Effector memory CD4-positive, alpha-beta T cell (primary cell): Measurements from ENCODE around the gene MRPS16.

Source experiments
- DNase-seq, 3 donors: peaks; one replicate each; pipeline ENCODE4 v3.0.0-alpha.2; 2020
- H3K27ac ChIP-seq: 2 replicates; pipeline ENCODE4 v1.7.0; 2013; ENCODE audit warnings: mild to moderate bottlenecking, low read length, moderate library complexity; ENCODE audit not compliant: insufficient read depth, poor library complexity, severe bottlenecking
- H3K27me3 ChIP-seq: replicated peaks from 2 replicates; pipeline ENCODE4 v1.7.0; 2013; ENCODE audit warnings: mild to moderate bottlenecking, low read length; ENCODE audit not compliant: insufficient read depth, control insufficient read depth, poor library complexity, severe bottlenecking
- H3K36me3 ChIP-seq: 2 replicates; pipeline ENCODE4 v1.7.0; 2013; ENCODE audit warnings: mild to moderate bottlenecking, low read length, moderate library complexity; ENCODE audit not compliant: control insufficient read depth, insufficient read depth
- H3K4me1 ChIP-seq: 2 replicates; pipeline ENCODE4 v1.7.0; 2013; ENCODE audit warnings: low read length, mild to moderate bottlenecking; ENCODE audit not compliant: control insufficient read depth, insufficient read depth, poor library complexity, severe bottlenecking
- H3K4me3 ChIP-seq: 2 replicates; pipeline ENCODE4 v1.7.0; 2013; ENCODE audit warnings: low read length, low read depth, mild to moderate bottlenecking; ENCODE audit not compliant: insufficient read depth, poor library complexity, severe bottlenecking
- H3K9me3 ChIP-seq: 2 replicates; pipeline ENCODE4 v1.7.0; 2013; ENCODE audit warnings: mild to moderate bottlenecking, low read length, moderate library complexity; ENCODE audit not compliant: control insufficient read depth

The MRPS16 gene

GRCh38 chr10:73220989-73221388, 31.5 kb downstream of the MRPS16 start:
- H3K27ac ChIP-seq = no peak overlapping the region
- no peaks in the 10 kb centered on the region for H3K27me3 ChIP-seq
- H3K9me3 ChIP-seq = no peaks in the 10 kb centered on the region
- DNase-seq = no peak
- H3K36me3 ChIP-seq = peaks cover 15% of the 10 kb centered on the region
- H3K4me1 ChIP-seq = no peaks in the 10 kb centered on the region
- H3K4me3 ChIP-seq = no peak overlapping the region

GRCh38 chr10:73219384-73219783, 33.1 kb downstream of the MRPS16 start:
- H3K27ac ChIP-seq = no peak overlapping the region
- H3K27me3 ChIP-seq = no peaks in the 10 kb centered on the region
- no peaks in the 10 kb centered on the region for H3K4me1 ChIP-seq
- DNase-seq = no peak
- H3K36me3 ChIP-seq = peaks cover 15% of the 10 kb centered on the region
- H3K9me3 ChIP-seq = no peaks in the 10 kb centered on the region
- H3K4me3 ChIP-seq = no peak overlapping the region

- no peaks in the 10 kb centered on the region for H3K27me3 ChIP-seq
- no peak overlapping the region for H3K27ac ChIP-seq
- H3K4me3 ChIP-seq = no peak overlapping the region
- peaks cover 15% of the 10 kb centered on the region for H3K36me3 ChIP-seq
- DNase-seq = no peak
- H3K4me1 ChIP-seq = no peaks in the 10 kb centered on the region
- H3K9me3 ChIP-seq = no peaks in the 10 kb centered on the region
Measured at GRCh38 chr10:73218431-73219191, 33.8 kb downstream of the MRPS16 start.

GRCh38 chr10:73217628-73218027, 34.8 kb downstream of the MRPS16 start:
- Histone ChIP-seq H3K36me3 (peaks cover 15% of the 10 kb centered on the region), H3K9me3 (no peaks in the 10 kb centered on the region), H3K27ac (no peak overlapping the region), H3K4me1 (no peaks in the 10 kb centered on the region), H3K27me3 (no peaks in the 10 kb centered on the region), H3K4me3 (no peak overlapping the region)
- DNase-seq = no peak

GRCh38 chr10:73215749-73216148, 36.7 kb downstream of the MRPS16 start:
- no peaks in the 10 kb centered on the region for H3K4me1 ChIP-seq
- H3K36me3 ChIP-seq = peaks cover 15% of the 10 kb centered on the region
- no peaks in the 10 kb centered on the region for H3K9me3 ChIP-seq
- no peak overlapping the region for H3K4me3 ChIP-seq
- no peak for DNase-seq
- no peak overlapping the region for H3K27ac ChIP-seq
- H3K27me3 ChIP-seq = no peaks in the 10 kb centered on the region

- H3K4me1 ChIP-seq = no peaks in the 10 kb centered on the region
- no peaks in the 10 kb centered on the region for H3K9me3 ChIP-seq
- peaks cover 2% of the 10 kb centered on the region for H3K36me3 ChIP-seq
- no peak overlapping the region for H3K4me3 ChIP-seq
- no peak overlapping the region for H3K27ac ChIP-seq
- no peak for DNase-seq
- no peaks in the 10 kb centered on the region for H3K27me3 ChIP-seq
Measured at GRCh38 chr10:73211106-73211811, 41.2 kb downstream of the MRPS16 start.

GRCh38 chr10:73210395-73211105, 41.9 kb downstream of the MRPS16 start:
- H3K4me1 ChIP-seq = no peaks in the 10 kb centered on the region
- no peak for DNase-seq
- H3K4me3 ChIP-seq = no peak overlapping the region
- no peaks in the 10 kb centered on the region for H3K9me3 ChIP-seq
- no peaks in the 10 kb centered on the region for H3K27me3 ChIP-seq
- H3K27ac ChIP-seq = no peak overlapping the region
- peaks cover 2% of the 10 kb centered on the region for H3K36me3 ChIP-seq

GRCh38 chr10:73209705-73210104, 42.7 kb downstream of the MRPS16 start:
- peaks cover 2% of the 10 kb centered on the region for H3K36me3 ChIP-seq

GRCh38 chr10:73207883-73208282, 44.6 kb downstream of the MRPS16 start:
- Histone ChIP-seq H3K4me3 (no peak overlapping the region), H3K27ac (no peak overlapping the region), H3K27me3 (no peaks in the 10 kb centered on the region), H3K4me1 (no peaks in the 10 kb centered on the region), H3K36me3 (peaks cover 2% of the 10 kb centered on the region), H3K9me3 (no peaks in the 10 kb centered on the region)
- no peak for DNase-seq

More at GRCh38 chr10:73209705-73210104, 42.7 kb downstream of the MRPS16 start:
- Histone ChIP-seq H3K9me3 (no peaks in the 10 kb centered on the region), H3K27me3 (no peaks in the 10 kb centered on the region), H3K4me3 (no peak overlapping the region), H3K4me1 (no peaks in the 10 kb centered on the region), H3K27ac (no peak overlapping the region)
- DNase-seq = no peak

GRCh38 chr10:73206385-73206784, 46.1 kb downstream of the MRPS16 start:
- DNase-seq = no peak
- H3K9me3 ChIP-seq = no peaks in the 10 kb centered on the region
- H3K36me3 ChIP-seq = peaks cover 2% of the 10 kb centered on the region
- no peak overlapping the region for H3K4me3 ChIP-seq
- H3K27me3 ChIP-seq = no peaks in the 10 kb centered on the region
- no peak overlapping the region for H3K27ac ChIP-seq
- H3K4me1 ChIP-seq = no peaks in the 10 kb centered on the region
